Ascending aorta (tissue), 2 donors: ENCODE data around the gene NUCB1. TPM values are rescaled to one million over a fixed set of nuclear protein-coding genes. Genes with fewer than 3 reads are reported as not detected.

ENCODE experiments used
- DNase-seq, 2 donors: peaks; one replicate each; pipeline ENCODE4 v3.0.0-alpha.2; 2019; ENCODE audit warnings: low spot score in 2 of 2
- H3K27ac ChIP-seq, 2 donors: fragments of 200-600 bp; sonication (generic); one replicate each; pipeline ENCODE4 v1.5.1; 2016 to 2017; ENCODE audit warnings: mild to moderate bottlenecking in 1 of 2
- H3K27me3 ChIP-seq: fragments of 200-600 bp; sonication (generic); one replicate; pipeline ENCODE4 v1.5.1; 2017
- H3K36me3 ChIP-seq, 2 donors: fragments of 200-600 bp; sonication (generic); one replicate each; pipeline ENCODE4 v1.5.1; 2016
- H3K4me1 ChIP-seq, 2 donors: fragments of 200-600 bp; sonication (generic); one replicate each; pipeline ENCODE4 v1.5.1; 2016 to 2017; ENCODE audit warnings: mild to moderate bottlenecking in 1 of 2
- H3K4me3 ChIP-seq, 2 donors: fragments of 200-600 bp; sonication (generic); one replicate each; pipeline ENCODE4 v1.5.1; 2016 to 2017; ENCODE audit warnings: mild to moderate bottlenecking in 1 of 2
- H3K9me3 ChIP-seq, 2 donors: fragments of 200-600 bp; sonication (generic); one replicate each; pipeline ENCODE4 v1.5.1; 2016
- intact Hi-C: fragments of 100-400 bp; cut with DNase I; formaldehyde crosslinking; loops from one replicate; pipeline ENCODE4 v1.15.1; 2023
- total RNA-seq: library from RNA; depleted of rRNA; stranded (reverse); fragments of >200 nt; gene quantifications from one replicate; pipeline ENCODE4 v1.1.0, GENCODE V29; 2016
- TF ChIP-seq, protein P1 (sequence below), 3 experiments: fragments of 200-600 bp in 2 of 3; fragments of 450-650 bp in 1 of 3; sonication (generic) in 2 of 3; IDR thresholded peaks; one replicate each; pipeline ENCODE4 v1.5.1; 2016 to 2019; ENCODE audit warnings: antibody characterized with exemption in 3 of 3, mild to moderate bottlenecking in 1 of 3, moderate library complexity in 1 of 3

NUCB1 gene
- total RNA-seq, 1 donor from 2014 or later = 505 TPM

GRCh38 chr19:48966541-48967345 is 66.6 kb downstream of the NUCB1 start:
- TF ChIP-seq, protein P1, sequence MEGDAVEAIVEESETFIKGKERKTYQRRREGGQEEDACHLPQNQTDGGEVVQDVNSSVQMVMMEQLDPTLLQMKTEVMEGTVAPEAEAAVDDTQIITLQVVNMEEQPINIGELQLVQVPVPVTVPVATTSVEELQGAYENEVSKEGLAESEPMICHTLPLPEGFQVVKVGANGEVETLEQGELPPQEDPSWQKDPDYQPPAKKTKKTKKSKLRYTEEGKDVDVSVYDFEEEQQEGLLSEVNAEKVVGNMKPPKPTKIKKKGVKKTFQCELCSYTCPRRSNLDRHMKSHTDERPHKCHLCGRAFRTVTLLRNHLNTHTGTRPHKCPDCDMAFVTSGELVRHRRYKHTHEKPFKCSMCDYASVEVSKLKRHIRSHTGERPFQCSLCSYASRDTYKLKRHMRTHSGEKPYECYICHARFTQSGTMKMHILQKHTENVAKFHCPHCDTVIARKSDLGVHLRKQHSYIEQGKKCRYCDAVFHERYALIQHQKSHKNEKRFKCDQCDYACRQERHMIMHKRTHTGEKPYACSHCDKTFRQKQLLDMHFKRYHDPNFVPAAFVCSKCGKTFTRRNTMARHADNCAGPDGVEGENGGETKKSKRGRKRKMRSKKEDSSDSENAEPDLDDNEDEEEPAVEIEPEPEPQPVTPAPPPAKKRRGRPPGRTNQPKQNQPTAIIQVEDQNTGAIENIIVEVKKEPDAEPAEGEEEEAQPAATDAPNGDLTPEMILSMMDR (IDR thresholded peaks at IDR 0.05) = no peak
- Histone ChIP-seq H3K9me3 (no peaks in the 10 kb centered on the region), H3K4me3 (peak overlapping the region; percentile 89 to 94), H3K27ac (peak overlapping the region; percentile 89 to 96), H3K36me3 (peaks cover 34 to 47% of the 10 kb centered on the region in 2 donors), H3K4me1 (peaks cover 9 to 37% of the 10 kb centered on the region in 2 donors), H3K27me3 (no peaks in the 10 kb centered on the region)
- intact Hi-C loops = no loop called here
- no peak for DNase-seq

DNA sequence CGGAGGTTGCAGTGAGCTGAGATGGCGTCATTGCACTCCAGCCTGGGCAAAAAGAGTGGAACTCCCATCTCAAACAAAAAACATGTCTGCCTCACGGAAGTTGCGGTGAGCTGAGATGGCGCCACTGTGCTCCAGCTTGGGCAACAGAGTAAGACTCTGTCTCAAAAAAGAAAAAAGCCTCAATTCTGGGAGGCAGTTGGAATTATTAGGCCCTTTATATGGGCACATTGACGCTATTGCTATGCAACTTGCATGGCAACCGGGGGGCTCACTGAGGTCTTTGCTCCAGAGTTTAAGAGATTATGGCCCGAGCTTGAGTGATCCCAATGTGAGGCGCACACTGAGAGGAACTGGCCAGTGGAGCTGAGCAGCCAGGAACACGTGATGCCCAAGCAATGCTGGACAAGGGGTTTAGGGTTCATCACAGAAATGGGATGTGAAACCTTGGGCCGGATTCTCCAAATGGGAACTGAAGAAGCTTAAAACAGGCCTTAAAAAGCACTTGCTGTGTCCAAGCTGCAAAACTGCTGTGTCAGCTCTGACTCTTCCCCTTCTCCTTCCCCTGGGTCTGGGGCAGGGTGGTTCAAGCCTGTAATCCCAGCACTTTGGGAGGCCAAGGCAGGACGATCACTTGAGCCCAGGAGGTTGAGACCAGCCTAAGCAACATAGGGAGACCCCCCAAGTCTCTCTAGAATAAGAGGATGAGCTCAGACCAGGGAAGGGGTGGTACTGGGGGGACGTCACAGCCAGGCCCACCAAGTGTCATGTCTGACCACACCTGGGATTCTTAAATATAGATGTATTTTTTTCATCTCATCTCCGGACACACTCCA is 67.5 kb downstream of the NUCB1 start:
- TF ChIP-seq, protein P1 (IDR thresholded peaks at IDR 0.05) = no peak
- Histone ChIP-seq H3K4me3 (peak overlapping the region; percentile 89 to 94), H3K27ac (peak overlapping the region; percentile 89 to 96), H3K4me1 (peaks cover 9 to 35% of the 10 kb centered on the region in 2 donors), H3K9me3 (no peaks in the 10 kb centered on the region), H3K27me3 (no peaks in the 10 kb centered on the region), H3K36me3 (peaks cover 37 to 48% of the 10 kb centered on the region in 2 donors)
- DNase-seq = no peak
- intact Hi-C loops = loop anchor here (2.0 kb wide), 2 partner anchors 13 to 173 kb away; partner anchors contain the start of gene BAX

GRCh38 chr19:48968179-48968661 is 68.1 kb downstream of the NUCB1 start:
- Histone ChIP-seq H3K4me1 (peaks cover 9 to 31% of the 10 kb centered on the region in 2 donors), H3K27ac (peak overlapping the region in 1 of 2 donors; percentile 96), H3K36me3 (peaks cover 41 to 52% of the 10 kb centered on the region in 2 donors), H3K27me3 (no peaks in the 10 kb centered on the region), H3K9me3 (no peaks in the 10 kb centered on the region), H3K4me3 (no peak overlapping the region)
- intact Hi-C loops = loop anchor here (2.0 kb wide), 2 partner anchors 13 to 173 kb away; partner anchors contain the start of gene BAX
- no peak for DNase-seq
- TF ChIP-seq, protein P1 (IDR thresholded peaks at IDR 0.05) = no peak

DNA sequence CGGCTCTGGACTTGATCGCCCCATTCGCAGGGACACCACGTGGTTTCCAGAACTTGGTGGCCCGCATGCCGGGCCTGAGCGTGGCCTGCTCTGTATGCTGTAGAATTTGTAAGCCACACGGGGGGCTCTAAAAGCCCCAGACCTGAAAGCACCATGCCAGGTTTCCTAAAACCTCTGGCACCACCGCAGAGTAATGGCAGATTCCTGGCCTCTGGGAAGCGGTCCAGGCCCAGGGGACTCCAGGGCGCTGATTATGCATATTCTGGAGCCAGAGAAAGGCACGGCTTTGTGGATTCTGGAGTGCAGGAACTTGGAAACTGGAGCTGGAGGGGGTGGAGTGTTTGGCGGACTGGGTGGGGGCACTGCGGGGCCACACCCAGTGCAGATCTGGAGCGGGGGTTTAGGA is 68.7 kb downstream of the NUCB1 start:
- intact Hi-C loops = loop anchor here (2.0 kb wide), 2 partner anchors 14 to 174 kb away; partner anchors contain the start of gene BAX
- no peak overlapping the region for H3K4me3 ChIP-seq
- TF ChIP-seq, protein P1 (IDR thresholded peaks at IDR 0.05) = no peak
- peaks cover 45 to 58% of the 10 kb centered on the region in 2 donors for H3K36me3 ChIP-seq
- peak overlapping the region in 1 of 2 donors; percentile 96 for H3K27ac ChIP-seq
- H3K4me1 ChIP-seq = peaks cover 9 to 27% of the 10 kb centered on the region in 2 donors
- no peaks in the 10 kb centered on the region for H3K9me3 ChIP-seq
- no peak for DNase-seq
- H3K27me3 ChIP-seq = no peaks in the 10 kb centered on the region
